ENCODE data around the gene MFAP4.

MFAP4 gene

GRCh38 chr17:19333736-19334290, 53.2 kb downstream of the MFAP4 start:
- no peak for DNase-seq (ENCODE audit: low spot score)

Measured in hematopoietic multipotent progenitor cell treated with erythropoietin and hydrocortisone succinate and interleukin-3 and kit ligand, for 17 days (in vitro differentiated cells).